GM21619 (cell line): Measurements from ENCODE around the gene LDHB.
"Not testable (repeated sequence)": the region's sequence is repeated elsewhere in the genome, so short reads cannot be mapped to it uniquely, and the experiment has no call there.

Source experiments
- ATAC-seq: cut with Tn5 transposase; IDR thresholded peaks from one replicate; pipeline ENCODE4 v1.9.1; 2021; ENCODE audit not compliant: unreplicated experiment

LDHB gene

DNA sequence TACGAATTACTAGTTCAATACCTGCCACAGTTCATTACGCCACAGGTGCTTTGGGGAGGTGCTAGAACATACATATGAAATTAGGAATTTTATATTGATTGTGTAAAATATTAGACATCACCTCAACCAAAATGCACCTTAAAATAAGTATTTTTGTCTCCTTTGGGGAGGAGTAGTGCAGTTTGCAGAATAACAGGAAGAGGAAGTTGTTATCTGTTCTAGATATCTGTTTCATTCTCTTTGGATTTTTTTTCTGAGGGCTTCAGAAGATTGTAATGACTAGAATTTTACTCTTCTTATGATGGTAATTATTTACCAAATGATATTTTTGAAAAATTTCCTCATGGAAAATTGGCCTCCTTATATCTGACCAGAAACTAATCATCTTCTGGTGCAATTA lies 43.1 kb downstream of the LDHB start:
- ATAC-seq = no peak

DNA sequence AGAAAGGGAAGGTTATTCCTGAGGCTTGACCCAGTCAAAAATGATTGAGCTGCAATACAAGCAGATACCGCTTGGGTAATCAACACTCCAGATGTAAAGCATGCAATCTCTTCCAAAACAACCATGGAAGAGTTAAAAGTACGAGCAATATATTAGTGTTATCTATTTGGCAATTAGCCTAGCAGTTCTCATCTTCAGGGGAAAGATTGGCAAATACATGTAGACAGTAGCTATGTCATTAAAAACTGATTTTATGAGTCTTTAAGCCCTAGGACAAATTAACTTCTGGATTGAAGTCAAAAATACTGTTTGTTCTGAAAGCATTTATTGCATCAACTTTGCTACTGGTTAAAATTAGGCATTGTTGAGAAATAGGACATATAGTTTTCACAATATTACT lies 43.7 kb downstream of the LDHB start:
- ATAC-seq = no peak

DNA sequence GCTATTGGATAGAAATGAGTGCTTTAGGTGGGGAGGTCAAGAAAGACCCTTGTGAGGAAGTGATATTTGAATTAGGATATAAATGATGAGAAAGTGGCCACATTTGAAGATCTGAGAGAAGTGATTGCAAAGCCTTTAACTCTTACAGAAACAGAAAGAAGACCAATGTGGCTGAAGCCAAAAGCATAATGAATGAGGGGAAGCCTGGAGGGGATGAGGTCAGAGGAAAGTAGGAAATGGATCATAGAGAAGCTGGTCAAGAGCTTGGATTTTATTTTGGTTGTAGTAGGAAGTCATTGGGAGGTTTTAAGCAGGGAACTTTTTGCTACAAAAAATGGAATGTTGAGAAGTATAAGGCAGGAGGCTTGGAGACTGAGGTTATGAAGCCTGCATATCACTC lies 49.4 kb downstream of the LDHB start:
- ATAC-seq = no peak

DNA sequence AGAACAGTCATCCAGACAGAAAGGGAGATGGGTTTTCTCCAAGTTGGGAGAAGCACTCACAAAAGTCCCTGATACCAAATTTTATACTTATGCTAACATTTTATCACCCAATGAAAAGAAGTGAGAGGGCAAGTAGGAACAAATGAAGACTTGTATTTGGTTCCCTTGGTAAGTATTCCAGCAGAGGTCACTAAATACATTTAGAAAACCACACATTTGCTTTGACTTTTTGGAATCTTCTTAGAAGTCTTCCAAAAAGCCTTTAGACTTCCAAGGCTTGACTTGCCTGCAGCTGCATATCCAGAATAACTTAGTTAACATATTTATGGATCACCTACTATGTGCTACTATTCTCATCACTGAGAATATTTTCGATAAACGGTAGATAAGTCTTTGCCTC lies 49.9 kb downstream of the LDHB start:
- no peak for ATAC-seq

DNA sequence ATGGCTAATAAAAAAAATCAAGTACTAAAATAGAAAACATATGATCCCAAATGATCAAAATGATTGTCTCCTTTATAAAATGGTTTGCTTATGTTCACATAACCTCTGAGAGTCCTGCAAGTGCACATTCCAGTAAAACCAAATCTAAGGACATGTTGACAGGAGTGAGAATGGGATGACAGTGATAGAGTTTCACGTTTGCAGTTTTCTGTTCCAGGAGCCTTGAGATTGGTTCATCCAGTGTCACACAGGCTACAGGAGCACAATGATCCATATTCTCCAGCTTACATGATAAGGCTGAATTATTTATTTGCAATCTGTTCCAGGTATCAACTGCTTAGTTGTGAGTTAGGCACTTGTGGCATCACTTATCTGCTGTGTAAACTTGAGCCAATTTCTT lies 51.5 kb downstream of the LDHB start:
- ATAC-seq = no peak

DNA sequence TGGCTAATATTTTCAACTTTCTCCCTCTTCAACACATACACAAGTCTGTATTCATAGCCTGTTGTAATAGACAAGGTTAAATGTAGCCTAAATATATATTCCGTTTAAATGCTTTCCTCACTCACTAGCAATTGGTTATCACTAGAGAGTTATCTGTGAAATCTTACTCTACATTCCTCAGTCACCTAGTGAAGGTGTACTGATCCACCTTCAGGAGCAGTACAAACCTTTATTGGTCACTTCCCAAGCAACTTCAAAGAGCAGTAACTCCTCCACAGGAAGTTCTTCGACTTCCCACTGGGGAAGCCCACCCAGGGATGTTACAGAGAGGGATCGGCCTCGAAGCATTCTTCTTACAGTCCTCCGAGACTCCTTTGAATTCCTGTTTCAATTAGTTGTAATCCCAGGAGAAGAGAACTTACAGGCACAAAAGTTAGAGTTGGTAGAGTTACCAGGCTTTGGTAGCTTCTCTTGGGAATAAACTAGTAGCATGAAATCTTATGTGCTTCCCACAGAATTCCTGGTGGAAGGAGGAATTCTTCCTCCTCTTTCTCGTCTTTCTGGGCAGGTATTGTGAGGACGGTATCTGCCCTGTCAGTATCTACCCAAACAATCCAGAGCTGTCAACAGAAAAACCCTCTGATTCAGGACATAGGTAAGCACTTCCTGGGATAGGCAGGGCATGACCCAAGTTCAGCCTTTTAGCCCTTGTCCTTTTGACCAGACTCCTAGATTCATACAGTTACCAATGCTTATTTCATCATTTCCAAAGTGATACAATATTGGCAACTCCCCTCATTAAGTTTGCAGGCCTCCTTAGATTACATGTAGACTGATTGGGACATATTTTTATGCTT lies 53.2 kb downstream of the LDHB start, which contains the start of gene GYS2:
Gene GYS2 (minus strand): TSS at position 603 of the 857 bp plus-strand sequence. CDS start 255 bp downstream, at position 348.
- ATAC-seq = no peak

DNA sequence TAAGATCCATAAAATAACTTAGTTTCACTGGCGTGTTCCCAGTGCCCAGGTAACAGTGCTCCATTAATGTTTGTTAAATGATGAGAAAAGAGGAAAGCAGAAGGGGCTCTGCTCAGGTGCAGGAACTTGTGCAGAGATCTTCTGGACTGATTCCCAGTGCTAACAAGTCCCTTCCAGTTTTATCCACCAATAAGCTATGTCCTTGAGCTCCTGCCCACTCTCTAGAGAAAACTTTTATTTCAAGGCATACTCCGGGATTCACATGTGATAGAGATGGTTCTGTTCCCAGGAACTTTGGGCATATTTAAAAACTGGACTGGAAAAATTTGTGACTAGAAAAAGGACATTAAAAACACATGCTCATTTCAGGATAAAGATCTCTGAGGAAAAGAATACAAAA lies 54.9 kb downstream of the LDHB start:
- no peak for ATAC-seq

DNA sequence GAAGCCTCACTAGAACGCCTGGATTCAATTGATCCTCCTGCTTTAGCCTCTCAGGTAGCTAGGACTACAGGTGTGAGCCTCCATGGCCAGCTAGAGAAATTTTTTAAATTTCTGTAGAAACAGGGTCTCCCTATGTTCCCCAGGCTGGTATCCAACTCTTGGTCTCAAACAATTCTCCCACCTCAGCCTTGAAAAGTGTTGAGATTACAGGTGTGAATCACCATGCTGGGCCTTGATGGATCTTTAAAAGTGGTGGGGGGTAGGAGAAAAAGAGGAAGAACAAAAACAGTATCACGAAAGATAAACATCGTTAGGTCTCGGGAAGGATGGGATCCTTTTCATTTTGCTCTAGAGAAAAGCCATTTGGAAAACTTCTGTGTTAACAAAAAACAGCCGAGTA lies 57.4 kb downstream of the LDHB start:
- no peak for ATAC-seq

DNA sequence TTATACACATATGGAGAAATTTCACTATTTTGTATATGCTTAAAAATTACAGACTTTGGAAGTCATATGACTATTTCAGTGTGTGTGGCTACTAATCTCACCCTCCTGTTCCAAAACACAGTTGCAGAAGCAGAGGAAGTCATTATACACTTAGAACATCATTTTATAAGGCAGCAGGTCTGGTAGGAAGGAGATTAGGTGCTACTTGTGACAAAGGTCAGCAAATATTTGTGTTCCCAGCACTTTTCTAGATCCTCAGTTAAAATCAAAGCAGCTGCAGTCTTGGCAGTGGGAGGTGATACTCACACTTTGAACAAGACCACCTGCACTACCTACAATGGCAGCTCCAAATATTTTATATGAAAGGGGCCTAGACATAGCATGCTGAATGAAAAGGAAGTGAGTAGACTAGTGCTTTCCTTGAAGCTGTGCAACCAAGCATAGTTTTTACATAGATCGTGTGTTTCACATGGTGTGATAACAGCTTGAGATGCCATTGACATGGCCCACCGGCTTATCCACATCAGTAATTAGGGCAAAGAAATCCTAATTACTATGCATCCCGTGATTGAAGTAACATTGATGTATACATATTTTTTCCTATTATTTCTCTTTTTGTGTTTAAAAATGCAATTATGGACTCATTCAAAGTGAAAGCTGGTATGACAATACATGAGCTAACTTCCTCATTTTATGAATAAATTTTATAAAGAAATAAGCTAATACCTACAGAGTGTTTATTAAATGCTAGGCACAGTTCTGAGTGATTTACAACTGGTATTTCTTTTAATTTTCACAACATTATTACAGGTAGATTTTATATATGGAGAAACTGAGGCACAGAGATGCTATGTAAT lies 58.3 kb downstream of the LDHB start:
- no peak for ATAC-seq

DNA sequence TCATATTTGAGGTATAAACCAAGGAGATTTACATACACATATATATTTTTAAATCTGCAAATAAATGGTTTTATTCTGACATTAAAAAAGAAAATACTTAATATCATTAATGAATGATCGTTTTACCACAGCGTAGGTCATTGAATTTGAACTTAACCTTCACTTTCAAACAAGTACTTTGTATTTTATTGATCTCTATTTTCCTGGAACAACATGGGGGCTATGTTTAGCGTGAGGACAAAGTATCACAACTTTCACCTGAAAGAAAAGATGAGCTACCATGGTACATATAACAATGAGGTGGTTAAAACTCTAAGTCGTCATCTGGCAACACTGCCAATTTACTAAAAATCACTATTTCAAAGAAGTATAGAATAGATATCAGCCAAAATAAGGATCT lies 59.0 kb downstream of the LDHB start:
- ATAC-seq = no peak

DNA sequence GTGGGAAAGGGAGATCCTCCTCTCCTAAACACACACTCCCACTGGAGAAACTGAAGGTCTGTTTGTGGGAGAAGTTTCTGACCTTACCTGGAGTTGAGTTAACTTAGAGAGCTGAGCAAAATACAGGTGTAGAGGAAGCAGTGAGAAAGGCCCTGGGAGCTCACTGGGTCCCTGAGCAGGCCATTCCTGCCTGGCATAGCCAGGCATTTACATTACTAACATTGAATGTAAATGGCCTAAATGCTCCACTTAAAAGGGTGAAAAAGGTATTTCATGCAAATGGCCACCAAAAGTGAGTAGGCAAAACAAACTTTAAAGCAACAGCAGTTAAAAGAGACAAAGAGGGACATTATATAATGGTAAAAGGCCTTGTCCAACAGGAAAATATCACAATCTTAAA lies 62.3 kb downstream of the LDHB start:
- ATAC-seq = not testable (repeated sequence)

DNA sequence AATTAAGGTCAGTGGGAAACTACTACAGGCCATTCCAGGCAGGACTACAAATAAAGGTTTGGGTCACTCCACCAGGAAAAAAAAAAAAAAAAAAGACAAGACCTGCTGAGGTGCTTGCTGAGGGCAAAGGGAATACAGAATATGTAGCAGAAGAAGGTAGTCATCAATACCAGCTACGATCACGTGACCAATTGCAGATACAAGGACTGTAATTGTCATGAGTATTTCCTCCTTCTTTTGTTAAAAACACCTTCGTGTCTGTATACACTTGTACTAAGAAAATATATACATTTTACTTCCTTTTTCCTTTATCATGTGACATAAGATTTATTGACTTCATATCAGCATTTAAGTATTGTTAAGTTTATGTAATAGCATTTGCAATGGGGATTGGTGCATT lies 72.2 kb downstream of the LDHB start:
- no peak for ATAC-seq
